ENCODE measurements around the gene ACTG2.

Gene ACTG2

DNA sequence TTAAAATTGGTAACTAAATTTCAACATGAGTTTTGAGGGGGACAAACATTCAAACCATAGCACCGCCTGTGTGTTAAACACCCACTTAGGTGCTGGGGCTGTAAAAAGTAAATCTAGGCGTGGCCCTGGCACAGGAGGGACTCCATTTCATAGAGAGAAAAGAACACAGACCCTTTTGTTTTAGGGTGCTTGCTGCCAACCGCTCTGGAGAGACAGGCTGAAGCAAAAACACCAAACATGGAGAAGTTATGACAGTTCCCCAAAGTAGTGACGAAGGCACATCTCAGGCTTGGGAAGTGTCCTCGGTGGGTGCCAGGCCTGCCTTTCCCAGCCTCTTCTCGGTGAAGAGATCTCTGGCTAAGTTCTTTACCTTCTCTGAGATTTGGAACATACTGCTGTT, 5.1 kb downstream of the ACTG2 start:
- Histone ChIP-seq H3K4me2 (ENCODE audit: low read depth, low read length, poor library complexity, severe bottlenecking) (peak overlapping the region; percentile 86), H3K9me3 (ENCODE audit: insufficient read depth, low read depth, low read length) (no peaks in the 10 kb centered on the region), H3K4me3 (ENCODE audit: low read length, poor library complexity, severe bottlenecking) (no peak overlapping the region), H3K9ac (ENCODE audit: low read depth, low read length, poor library complexity, severe bottlenecking) (peak overlapping the region; percentile 61), H3K27me3 (ENCODE audit: insufficient read depth, low read length, poor library complexity, severe bottlenecking) (no peaks in the 10 kb centered on the region), H3K36me3 (ENCODE audit: insufficient read depth, low read length) (no peaks in the 10 kb centered on the region), H2AFZ (ENCODE audit: low read length) (peak overlapping the region; percentile 79; the same call in 1 of the 2 replicates), H4K20me1 (ENCODE audit: insufficient read depth, low read length, poor library complexity, severe bottlenecking) (no peaks in the 10 kb centered on the region), H3F3A (ENCODE audit: low read depth) (peaks cover 4% of the 10 kb centered on the region; the same call in 1 of the 2 replicates), H3K4me1 (ENCODE audit: insufficient read depth, low read length, poor library complexity, severe bottlenecking) (peaks cover 39% of the 10 kb centered on the region), H3K79me2 (ENCODE audit: insufficient read depth, low read length) (no peaks in the 10 kb centered on the region), H3K9me2 (replicated peaks; ENCODE audit: low read depth, low read length) (no peaks in the 10 kb centered on the region)
- TF ChIP-seq EZH2phosphoT487 (IDR thresholded peaks at IDR 0.05; ENCODE audit: borderline replicate concordance): no peak
- TF ChIP-seq, protein P1, sequence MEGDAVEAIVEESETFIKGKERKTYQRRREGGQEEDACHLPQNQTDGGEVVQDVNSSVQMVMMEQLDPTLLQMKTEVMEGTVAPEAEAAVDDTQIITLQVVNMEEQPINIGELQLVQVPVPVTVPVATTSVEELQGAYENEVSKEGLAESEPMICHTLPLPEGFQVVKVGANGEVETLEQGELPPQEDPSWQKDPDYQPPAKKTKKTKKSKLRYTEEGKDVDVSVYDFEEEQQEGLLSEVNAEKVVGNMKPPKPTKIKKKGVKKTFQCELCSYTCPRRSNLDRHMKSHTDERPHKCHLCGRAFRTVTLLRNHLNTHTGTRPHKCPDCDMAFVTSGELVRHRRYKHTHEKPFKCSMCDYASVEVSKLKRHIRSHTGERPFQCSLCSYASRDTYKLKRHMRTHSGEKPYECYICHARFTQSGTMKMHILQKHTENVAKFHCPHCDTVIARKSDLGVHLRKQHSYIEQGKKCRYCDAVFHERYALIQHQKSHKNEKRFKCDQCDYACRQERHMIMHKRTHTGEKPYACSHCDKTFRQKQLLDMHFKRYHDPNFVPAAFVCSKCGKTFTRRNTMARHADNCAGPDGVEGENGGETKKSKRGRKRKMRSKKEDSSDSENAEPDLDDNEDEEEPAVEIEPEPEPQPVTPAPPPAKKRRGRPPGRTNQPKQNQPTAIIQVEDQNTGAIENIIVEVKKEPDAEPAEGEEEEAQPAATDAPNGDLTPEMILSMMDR (conservative IDR thresholded peaks at IDR 0.05; ENCODE audit: low read length): no peak

DNA sequence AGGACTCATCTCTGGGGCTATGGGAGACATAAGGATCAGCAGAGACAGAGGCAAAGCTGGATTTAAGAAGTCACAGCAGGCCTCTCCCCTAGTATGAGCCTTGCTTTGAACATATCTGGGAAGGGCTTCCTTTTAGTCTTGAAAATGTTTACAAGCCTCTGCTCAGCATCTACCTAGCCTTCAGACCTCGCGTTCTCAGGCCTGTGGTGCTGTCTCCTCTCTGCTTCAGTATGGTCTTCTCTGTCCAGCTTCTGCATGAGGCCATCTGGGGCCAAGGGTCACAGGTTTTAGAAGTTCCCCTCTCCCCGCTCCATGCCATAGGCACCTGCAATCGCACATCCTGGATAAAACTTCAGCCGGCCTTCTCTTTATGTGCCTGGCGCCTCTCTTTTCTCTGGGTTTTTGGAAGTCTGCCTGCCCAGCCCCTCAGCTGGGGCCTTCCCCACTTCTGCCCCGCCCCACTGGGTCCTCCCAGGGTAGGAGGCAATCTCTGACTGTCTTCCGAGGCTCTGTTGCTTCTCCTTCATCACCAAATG, 7.1 kb downstream of the ACTG2 start:
- no peaks in the 10 kb centered on the region for H3K79me2 ChIP-seq (ENCODE audit: insufficient read depth, low read length)

DNA sequence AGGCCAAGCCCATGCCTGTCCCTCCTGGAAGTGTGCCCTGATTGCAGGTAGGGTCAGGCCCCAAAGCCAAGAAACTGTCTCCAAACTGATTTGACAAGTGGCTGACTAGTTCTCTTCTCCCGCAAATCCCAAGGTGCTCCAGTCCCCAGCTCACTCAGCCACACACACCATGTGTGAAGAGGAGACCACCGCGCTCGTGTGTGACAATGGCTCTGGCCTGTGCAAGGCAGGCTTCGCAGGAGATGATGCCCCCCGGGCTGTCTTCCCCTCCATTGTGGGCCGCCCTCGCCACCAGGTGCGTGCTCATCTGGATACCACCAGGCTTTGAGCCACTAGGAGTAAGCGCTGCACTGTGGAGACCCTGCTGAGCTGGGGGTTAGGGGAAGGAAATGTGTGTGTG, 8.3 kb downstream of the ACTG2 start:
- Histone ChIP-seq H2AFZ (ENCODE audit: low read length) (no peak overlapping the region), H3K36me3 (ENCODE audit: insufficient read depth, low read length) (no peaks in the 10 kb centered on the region), H3K27me3 (ENCODE audit: insufficient read depth, low read length, poor library complexity, severe bottlenecking) (no peaks in the 10 kb centered on the region), H3K4me1 (ENCODE audit: insufficient read depth, low read length, poor library complexity, severe bottlenecking) (peaks cover 30% of the 10 kb centered on the region), H3K9me3 (ENCODE audit: insufficient read depth, low read depth, low read length) (no peaks in the 10 kb centered on the region), H3F3A (ENCODE audit: low read depth) (peaks cover 4% of the 10 kb centered on the region; the same call in 1 of the 2 replicates), H3K79me2 (ENCODE audit: insufficient read depth, low read length) (no peaks in the 10 kb centered on the region), H3K4me2 (ENCODE audit: low read depth, low read length, poor library complexity, severe bottlenecking) (no peak overlapping the region), H4K20me1 (ENCODE audit: insufficient read depth, low read length, poor library complexity, severe bottlenecking) (no peaks in the 10 kb centered on the region), H3K9me2 (replicated peaks; ENCODE audit: low read depth, low read length) (no peaks in the 10 kb centered on the region), H3K9ac (ENCODE audit: low read depth, low read length, poor library complexity, severe bottlenecking) (no peak overlapping the region), H3K4me3 (ENCODE audit: low read length, poor library complexity, severe bottlenecking) (no peak overlapping the region)
- TF ChIP-seq, protein P1 (conservative IDR thresholded peaks at IDR 0.05; ENCODE audit: low read length): no peak
- no peak for TF ChIP-seq EZH2phosphoT487 (IDR thresholded peaks at IDR 0.05; ENCODE audit: borderline replicate concordance)

More for the DNA sequence above, 7.1 kb downstream of the ACTG2 start:
- H3K4me3 ChIP-seq (ENCODE audit: low read length, poor library complexity, severe bottlenecking): no peak overlapping the region
- peaks cover 35% of the 10 kb centered on the region for H3K4me1 ChIP-seq (ENCODE audit: insufficient read depth, low read length, poor library complexity, severe bottlenecking)
- H3K9me3 ChIP-seq (ENCODE audit: insufficient read depth, low read depth, low read length): no peaks in the 10 kb centered on the region
- peaks cover 4% of the 10 kb centered on the region; the same call in 1 of the 2 replicates for H3F3A ChIP-seq (ENCODE audit: low read depth)
- TF ChIP-seq, protein P1 (conservative IDR thresholded peaks at IDR 0.05; ENCODE audit: low read length): no peak
- TF ChIP-seq EZH2phosphoT487 (IDR thresholded peaks at IDR 0.05; ENCODE audit: borderline replicate concordance): no peak
- H4K20me1 ChIP-seq (ENCODE audit: insufficient read depth, low read length, poor library complexity, severe bottlenecking): no peaks in the 10 kb centered on the region
- H3K9me2 ChIP-seq (replicated peaks; ENCODE audit: low read depth, low read length): no peaks in the 10 kb centered on the region
- H3K27me3 ChIP-seq (ENCODE audit: insufficient read depth, low read length, poor library complexity, severe bottlenecking): no peaks in the 10 kb centered on the region
- H2AFZ ChIP-seq (ENCODE audit: low read length): no peak overlapping the region
- no peak overlapping the region for H3K9ac ChIP-seq (ENCODE audit: low read depth, low read length, poor library complexity, severe bottlenecking)
- H3K4me2 ChIP-seq (ENCODE audit: low read depth, low read length, poor library complexity, severe bottlenecking): no peak overlapping the region
- H3K36me3 ChIP-seq (ENCODE audit: insufficient read depth, low read length): no peaks in the 10 kb centered on the region

Measured in Loucy (cell line).